Measurements from ENCODE around the gene ATE1. TPM values are rescaled to one million over a fixed set of nuclear protein-coding genes. Genes with fewer than 3 reads are reported as not detected.

The ATE1 gene
- total and polyA plus RNA-seq, 2 of the 4 experiments (the other 2 are of a cell fraction) = 6.4 to 27.8 TPM

- no peak overlapping the region for H4K5ac ChIP-seq (ENCODE audit: low read depth, low read length)
- no peak overlapping the region for H3K14ac ChIP-seq (replicated peaks; ENCODE audit: low read depth, low read length)
- H3K23ac ChIP-seq (ENCODE audit: low read depth, low read length) = no peak overlapping the region
- no peaks in the 10 kb centered on the region for H3K27me3 ChIP-seq (ENCODE audit: control insufficient read depth, insufficient read depth, low read length)
- ATAC-seq (ENCODE audit: low read depth) (no peak), DNase-seq (no peak)
- H2AK5ac ChIP-seq (ENCODE audit: low read depth, low read length) = no peak overlapping the region
- no peak overlapping the region for H2AK9ac ChIP-seq (replicated peaks; ENCODE audit: low read depth, low read length, poor library complexity)
- TF ChIP-seq CEBPB (IDR thresholded peaks at IDR 0.05; ENCODE audit: low read depth, low read length) (no peak), USF2 (IDR thresholded peaks at IDR 0.05; ENCODE audit: low read depth, low read length) (no peak), NFE2L2 (IDR thresholded peaks at IDR 0.05; ENCODE audit: low read depth, low read length) (no peak), CTCF (conservative IDR thresholded peaks at IDR 0.05; ENCODE audit: low read depth, low read length) (no peak), MAZ (IDR thresholded peaks at IDR 0.05; ENCODE audit: borderline replicate concordance, low read depth, low read length) (no peak), RFX5 (IDR thresholded peaks at IDR 0.05; ENCODE audit: low read depth, low read length) (no peak)
- H3K4ac ChIP-seq (ENCODE audit: low read depth, low read length) = no peak overlapping the region
- no peaks in the 10 kb centered on the region for H3K9me3 ChIP-seq (ENCODE audit: control insufficient read depth, insufficient read depth, low read length)
- H4K20me1 ChIP-seq (ENCODE audit: insufficient read depth, low read length) = no peaks in the 10 kb centered on the region
- no peak overlapping the region for H2BK120ac ChIP-seq (ENCODE audit: low read depth, low read length)
- 100% methylated on average over 1 of the region's 3 CpGs; no CpG with 5 or more reads in 1 of the 2 experiments for WGBS, 2 experiments (ENCODE audit: extremely low coverage in 2 of 2, insufficient read length in 1 of 2)
- H3K4me2 ChIP-seq (ENCODE audit: low read depth, low read length) = no peak overlapping the region
- no peak overlapping the region for H2BK20ac ChIP-seq (ENCODE audit: low read depth, low read length)
- no peak overlapping the region for H4K91ac ChIP-seq (ENCODE audit: insufficient read depth, low read depth, low read length)
- ChIA-PET CTCF (no interaction called here), POLR2A (ENCODE audit: unreplicated experiment) (no interaction called here)
- intact Hi-C loops (cut with micrococcal nuclease) = no loop called here
- H3K56ac ChIP-seq (ENCODE audit: extremely low read depth, insufficient read depth, low read length) = no peak overlapping the region
- H4K8ac ChIP-seq (ENCODE audit: low read depth in 2 of 2, low read length in 2 of 2) = no peak overlapping the region
- no peaks in the 10 kb centered on the region for H3K79me1 ChIP-seq (ENCODE audit: low read depth in 1 of 2, low read length in 2 of 2)
- H3K9me1 ChIP-seq (ENCODE audit: insufficient read depth, low read length) = peaks cover 5% of the 10 kb centered on the region
- no peak overlapping the region for H2BK5ac ChIP-seq (ENCODE audit: low read depth, low read length, poor library complexity, severe bottlenecking)
- no peaks in the 10 kb centered on the region for H3K36me3 ChIP-seq (ENCODE audit: control insufficient read depth, insufficient read depth, low read length)
- no peak overlapping the region for H3K4me3 ChIP-seq (ENCODE audit: insufficient read depth, low read depth, low read length)
- H3K18ac ChIP-seq (ENCODE audit: low read depth, low read length) = no peak overlapping the region
- no peak overlapping the region for H2AFZ ChIP-seq (replicated peaks; ENCODE audit: low read length, poor library complexity)
- H3K9ac ChIP-seq (ENCODE audit: low read depth, low read length) = no peak overlapping the region
- H2BK15ac ChIP-seq (ENCODE audit: low read depth, low read length) = 0 out of 3 replicates have a peak overlapping the region, but pooled peaks have one; percentile 31
- in situ Hi-C loops (cut with MboI; ENCODE audit: low sequenced_read_pairs) = no loop called here
- dilution Hi-C loops (cut with HindIII; ENCODE audit: low sequenced_read_pairs, unreplicated experiment) = no loop called here
- H3K27ac ChIP-seq (ENCODE audit: insufficient read depth, low read length) = no peak overlapping the region
- BruUV-seq (replicated peaks) = no TSS peak
- peaks cover 5% of the 10 kb centered on the region for H3K4me1 ChIP-seq (ENCODE audit: control insufficient read depth, insufficient read depth, low read length)
Observed at GRCh38 chr10:121941532-121941931, 13.7 kb upstream of the ATE1 start.
